DOHH2 (cell line): Measurements from ENCODE around the gene DNASE2B.

ENCODE experiments used
- H3F3A ChIP-seq: fragments of 200-600 bp; sonication (generic), shearing (Covaris generic); 2 replicates; pipeline ENCODE4 v1.6.0; 2016; ENCODE audit warnings: antibody characterized with exemption, mild to moderate bottlenecking; ENCODE audit not compliant: control insufficient read depth, insufficient read depth
- H3K27ac ChIP-seq: fragments of 200-600 bp; sonication (generic); 2 replicates; pipeline ENCODE4 v1.5.1; 2014; ENCODE audit warnings: low read depth, mild to moderate bottlenecking, low read length, moderate library complexity
- H3K27me3 ChIP-seq: fragments of 200-600 bp; sonication (generic); 2 replicates; pipeline ENCODE4 v1.6.1; 2014; ENCODE audit warnings: mild to moderate bottlenecking, low read length, mixed read lengths; ENCODE audit not compliant: control insufficient read depth
- H3K36me3 ChIP-seq: fragments of 200-600 bp; sonication (generic); 2 replicates; pipeline ENCODE4 v1.6.1; 2014; ENCODE audit warnings: mild to moderate bottlenecking, low read length, moderate library complexity, mixed read lengths; ENCODE audit not compliant: control insufficient read depth
- H3K4me1 ChIP-seq: fragments of 200-600 bp; sonication (generic); 2 replicates; pipeline ENCODE4 v1.6.1; 2014; ENCODE audit warnings: mild to moderate bottlenecking, low read length, mixed read lengths; ENCODE audit not compliant: control insufficient read depth
- H3K4me2 ChIP-seq: fragments of 200-600 bp; sonication (generic); 2 replicates; pipeline ENCODE4 v1.6.0; 2014; ENCODE audit warnings: mild to moderate bottlenecking, low read length, moderate library complexity
- H3K4me3 ChIP-seq: fragments of 200-600 bp; sonication (generic); 2 replicates; pipeline ENCODE4 v1.5.1; 2014; ENCODE audit warnings: mild to moderate bottlenecking, low read length, mixed read lengths
- H3K79me2 ChIP-seq: fragments of 200-600 bp; sonication (generic); 2 replicates; pipeline ENCODE4 v1.6.1; 2014; ENCODE audit warnings: mild to moderate bottlenecking, low read length, mixed read lengths; ENCODE audit not compliant: control insufficient read depth
- H3K9me2 ChIP-seq: fragments of 200-600 bp; sonication (generic); replicated peaks from 2 replicates; pipeline ENCODE4 v1.6.1; 2014; ENCODE audit warnings: mild to moderate bottlenecking, low read length, mixed read lengths; ENCODE audit not compliant: control insufficient read depth
- H3K9me3 ChIP-seq: fragments of 200-600 bp; sonication (generic); 2 replicates; pipeline ENCODE4 v1.6.1; 2014; ENCODE audit warnings: antibody characterized with exemption, low read length, mixed read lengths; ENCODE audit not compliant: control insufficient read depth, insufficient read depth
- H4K20me1 ChIP-seq: fragments of 200-600 bp; sonication (generic); 2 replicates; pipeline ENCODE4 v1.6.0; 2014; ENCODE audit warnings: low read depth, mild to moderate bottlenecking, antibody characterized with exemption, low read length, moderate library complexity; ENCODE audit not compliant: control insufficient read depth, insufficient read depth
- EZH2phosphoT487 ChIP-seq: fragments of 200-600 bp; sonication (generic); IDR thresholded peaks from 2 replicates; pipeline ENCODE4 v1.6.1; 2017; ENCODE audit warnings: borderline replicate concordance, mild to moderate bottlenecking, antibody characterized with exemption, low read length, moderate library complexity, mixed read lengths
- TF ChIP-seq, protein P1 (sequence below): fragments of 200-600 bp; sonication (generic); IDR thresholded peaks from one replicate; pipeline ENCODE4 v1.5.1; 2014; ENCODE audit warnings: antibody characterized with exemption, mild to moderate bottlenecking, low read depth, low read length; ENCODE audit not compliant: poor library complexity, severe bottlenecking

The DNASE2B gene

GRCh38 chr1:84373436-84374141 lies 24.7 kb upstream of the DNASE2B start:
- Histone ChIP-seq H3K4me1 (peaks cover 2% of the 10 kb centered on the region; the same call in 1 of the 2 replicates), H3F3A (no peaks in the 10 kb centered on the region), H3K27ac (no peak overlapping the region), H3K4me3 (no peak overlapping the region), H3K9me2 (no peaks in the 10 kb centered on the region), H4K20me1 (no peaks in the 10 kb centered on the region), H3K79me2 (no peaks in the 10 kb centered on the region), H3K4me2 (no peak overlapping the region), H3K36me3 (no peaks in the 10 kb centered on the region), H3K9me3 (no peaks in the 10 kb centered on the region), H3K27me3 (no peaks in the 10 kb centered on the region)
- no peak for TF ChIP-seq EZH2phosphoT487
- TF ChIP-seq, protein P1, sequence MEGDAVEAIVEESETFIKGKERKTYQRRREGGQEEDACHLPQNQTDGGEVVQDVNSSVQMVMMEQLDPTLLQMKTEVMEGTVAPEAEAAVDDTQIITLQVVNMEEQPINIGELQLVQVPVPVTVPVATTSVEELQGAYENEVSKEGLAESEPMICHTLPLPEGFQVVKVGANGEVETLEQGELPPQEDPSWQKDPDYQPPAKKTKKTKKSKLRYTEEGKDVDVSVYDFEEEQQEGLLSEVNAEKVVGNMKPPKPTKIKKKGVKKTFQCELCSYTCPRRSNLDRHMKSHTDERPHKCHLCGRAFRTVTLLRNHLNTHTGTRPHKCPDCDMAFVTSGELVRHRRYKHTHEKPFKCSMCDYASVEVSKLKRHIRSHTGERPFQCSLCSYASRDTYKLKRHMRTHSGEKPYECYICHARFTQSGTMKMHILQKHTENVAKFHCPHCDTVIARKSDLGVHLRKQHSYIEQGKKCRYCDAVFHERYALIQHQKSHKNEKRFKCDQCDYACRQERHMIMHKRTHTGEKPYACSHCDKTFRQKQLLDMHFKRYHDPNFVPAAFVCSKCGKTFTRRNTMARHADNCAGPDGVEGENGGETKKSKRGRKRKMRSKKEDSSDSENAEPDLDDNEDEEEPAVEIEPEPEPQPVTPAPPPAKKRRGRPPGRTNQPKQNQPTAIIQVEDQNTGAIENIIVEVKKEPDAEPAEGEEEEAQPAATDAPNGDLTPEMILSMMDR, result no peak

DNA sequence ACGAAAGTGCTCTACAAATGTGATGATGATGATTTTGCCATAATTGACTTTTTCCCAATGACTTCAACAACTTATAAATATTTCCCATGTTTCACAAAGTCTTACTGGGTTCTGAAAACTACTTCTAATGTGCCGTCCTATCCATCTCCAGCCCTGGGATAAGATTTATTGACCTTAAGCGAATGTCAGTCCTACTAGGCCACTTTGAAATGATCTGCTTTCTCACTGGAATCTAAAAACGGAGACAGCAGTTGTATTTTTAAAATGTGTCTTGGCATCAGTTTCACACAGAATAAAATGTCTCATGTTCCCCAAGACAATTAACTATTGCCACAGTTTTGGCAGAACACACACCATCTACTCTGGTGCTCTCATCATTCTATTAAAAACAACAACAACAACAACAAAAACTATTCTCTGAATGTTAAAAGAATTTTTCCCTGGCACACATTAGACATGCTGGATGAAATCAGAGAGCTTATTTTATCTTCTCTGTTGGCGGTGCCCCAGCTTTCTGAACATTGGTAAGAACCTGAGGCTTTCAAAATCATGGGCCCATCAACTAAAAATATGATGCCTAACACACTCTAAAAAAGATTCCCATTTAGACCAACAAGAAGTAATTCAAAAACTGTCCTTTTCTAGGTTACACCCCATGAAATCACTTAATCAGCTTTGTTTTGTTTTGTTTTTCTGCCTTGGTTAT lies 23.1 kb upstream of the DNASE2B start:
- no peaks in the 10 kb centered on the region for H3K9me2 ChIP-seq
- H3F3A ChIP-seq, result no peaks in the 10 kb centered on the region
- no peaks in the 10 kb centered on the region for H3K9me3 ChIP-seq
- no peak overlapping the region for H3K27ac ChIP-seq
- H3K4me2 ChIP-seq, result no peak overlapping the region
- H3K36me3 ChIP-seq, result no peaks in the 10 kb centered on the region
- no peaks in the 10 kb centered on the region for H4K20me1 ChIP-seq
- H3K79me2 ChIP-seq, result no peaks in the 10 kb centered on the region
- no peak overlapping the region for H3K4me3 ChIP-seq
- TF ChIP-seq, protein P1, result no peak
- TF ChIP-seq EZH2phosphoT487, result no peak
- peaks cover 2% of the 10 kb centered on the region; the same call in 1 of the 2 replicates for H3K4me1 ChIP-seq
- H3K27me3 ChIP-seq, result no peaks in the 10 kb centered on the region

- Histone ChIP-seq H3K27me3 (no peaks in the 10 kb centered on the region), H3K9me3 (no peaks in the 10 kb centered on the region), H3F3A (no peaks in the 10 kb centered on the region), H3K4me1 (no peaks in the 10 kb centered on the region), H3K4me3 (no peak overlapping the region), H3K4me2 (no peak overlapping the region), H3K79me2 (no peaks in the 10 kb centered on the region), H3K9me2 (no peaks in the 10 kb centered on the region), H4K20me1 (no peaks in the 10 kb centered on the region), H3K36me3 (no peaks in the 10 kb centered on the region), H3K27ac (no peak overlapping the region)
- TF ChIP-seq, protein P1, result no peak
- no peak for TF ChIP-seq EZH2phosphoT487
These were observed 22.0 kb upstream of the DNASE2B start for GRCh38 chr1:84376000-84376910.
